GM12892 (cell line): ENCODE measurements around the gene MYCBPAP.

Experiments
- POLR2A ChIP-seq: IDR thresholded peaks from 2 replicates; pipeline ENCODE4 v1.6.1; 2011; ENCODE audit warnings: low read depth, low read length, control low read depth
- POLR2AphosphoS5 ChIP-seq: IDR thresholded peaks from 2 replicates; pipeline ENCODE4 v1.6.1; 2011; ENCODE audit warnings: low read depth, low read length, control low read depth
- TAF1 ChIP-seq: IDR thresholded peaks from 2 replicates; pipeline ENCODE4 v1.6.1; 2011; ENCODE audit warnings: low read depth, mild to moderate bottlenecking, control low read depth, low read length, borderline replicate concordance

DNA sequence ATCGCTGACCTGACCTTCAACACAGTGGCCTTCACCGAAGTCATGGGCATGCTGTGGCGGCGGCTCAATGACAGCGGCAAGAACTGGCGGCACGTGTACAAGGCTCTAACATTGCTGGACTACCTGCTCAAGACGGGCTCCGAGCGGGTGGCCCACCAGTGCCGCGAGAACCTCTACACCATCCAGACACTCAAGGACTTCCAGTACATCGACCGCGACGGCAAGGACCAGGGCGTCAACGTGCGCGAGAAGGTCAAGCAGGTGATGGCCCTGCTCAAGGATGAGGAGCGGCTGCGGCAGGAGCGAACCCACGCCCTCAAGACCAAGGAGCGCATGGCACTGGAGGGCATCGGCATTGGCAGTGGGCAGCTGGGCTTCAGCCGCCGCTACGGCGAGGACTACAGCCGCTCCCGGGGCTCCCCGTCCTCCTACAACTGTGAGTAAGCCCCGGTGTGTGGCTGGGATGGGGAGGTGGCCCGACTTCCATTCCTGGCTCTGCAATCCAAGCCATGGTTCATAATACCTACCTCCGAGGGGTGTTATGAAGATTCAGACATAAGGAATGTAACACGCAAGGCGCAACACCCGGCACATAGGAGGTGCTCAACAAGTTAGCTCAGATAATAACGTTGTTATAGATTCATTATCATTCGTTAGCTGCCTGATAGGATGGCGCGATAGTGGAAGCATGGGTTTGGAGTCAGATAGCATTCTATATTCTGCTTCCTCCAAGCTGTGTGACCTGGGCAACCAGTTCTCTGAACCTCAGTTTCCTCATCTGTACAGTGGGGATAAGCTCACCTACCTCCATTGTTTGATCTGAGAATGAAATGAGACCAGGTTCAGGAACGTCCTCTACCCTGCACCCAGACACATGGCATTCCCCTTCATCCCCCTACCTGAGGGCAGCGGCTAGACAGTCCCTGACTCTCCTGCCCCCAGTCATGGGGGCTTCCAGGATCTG is 28.7 kb downstream of the MYCBPAP start:
- TF ChIP-seq POLR2AphosphoS5 (no peak), POLR2A (no peak), TAF1 (no peak)
